ENCODE measurements around the gene VPREB3. TPM values are rescaled to one million over a fixed set of nuclear protein-coding genes. Genes with fewer than 3 reads are reported as not detected.
A peak's percentile ranks its signal among the peaks of the same experiment; 100 is the strongest.

Gene VPREB3
- total and polyA plus RNA-seq, 2 donors (not counting 1 experiment from before 2014, with no cell fraction given): 92.7 to 461 TPM

DNA sequence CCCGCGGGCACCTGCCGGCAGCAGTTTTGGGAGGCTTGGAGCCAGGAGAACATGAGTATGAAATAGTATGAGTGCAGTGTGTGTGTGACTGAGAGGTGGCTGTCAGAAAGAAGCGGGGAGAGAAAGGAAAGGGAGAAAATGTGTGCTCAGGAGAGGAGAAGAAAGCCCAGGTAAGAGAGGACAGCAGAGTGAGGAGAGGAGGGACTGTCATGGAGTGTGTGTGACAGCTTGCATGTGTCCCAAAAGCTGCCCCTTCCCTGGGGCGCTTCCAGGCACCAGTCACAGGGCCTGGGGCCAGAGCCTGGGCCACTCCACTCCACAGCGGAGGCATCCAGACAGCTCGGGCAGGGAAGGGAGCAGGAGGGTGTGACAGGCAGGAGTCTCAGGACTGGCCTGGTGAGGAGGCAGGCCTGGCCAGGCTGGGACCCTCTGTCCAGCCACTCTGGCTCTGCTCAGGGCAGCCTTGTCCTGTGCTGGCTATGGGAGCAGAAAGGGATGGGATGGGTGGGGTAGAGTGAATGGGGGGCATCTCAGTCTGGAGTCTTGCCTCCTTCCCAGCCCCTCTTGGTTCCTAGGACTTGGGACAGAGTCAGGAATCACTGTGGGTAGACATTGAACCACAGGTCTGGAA, 19.4 kb upstream of the VPREB3 start:
- no peaks in the 10 kb centered on the region for H3K9me3 Mint-ChIP-seq (ENCODE audit: insufficient read depth)
- H3K36me3 ChIP-seq (replicated peaks in 1 of 2; ENCODE audit: control extremely low read depth in 1 of 2, control insufficient read depth in 1 of 2, extremely low read depth in 1 of 2, insufficient read depth in 2 of 2, low read length in 1 of 2): no peaks in the 10 kb centered on the region
- H3K27me3 ChIP-seq (replicated peaks in 1 of 4; ENCODE audit: control extremely low read depth in 1 of 4, control insufficient read depth in 3 of 4, insufficient read depth in 4 of 4, low read length in 3 of 4): no peaks in the 10 kb centered on the region
- H3K4me1 Mint-ChIP-seq: peaks cover 34% of the 10 kb centered on the region
- peak overlapping the region; percentile 81 for H2AFZ ChIP-seq (ENCODE audit: insufficient read depth, low read depth, low read length, poor library complexity, severe bottlenecking)
- WGBS (ENCODE audit: insufficient coverage): 93% methylated on average over 5 of the region's 7 CpGs
- ATAC-seq (ENCODE audit: low read depth) (no peak), DNase-seq (no peak)
- no peaks in the 10 kb centered on the region for H3K27me3 Mint-ChIP-seq
- peak overlapping the region in 3 of 5 experiments; percentile 37 to 50 (median 48) for H3K4me3 ChIP-seq (ENCODE audit: control extremely low read depth in 1 of 5, extremely low read depth in 1 of 5, insufficient read depth in 1 of 5, low read depth in 2 of 5, low read length in 4 of 5)
- peaks cover 14% of the 10 kb centered on the region for H3K79me2 ChIP-seq (ENCODE audit: control insufficient read depth, insufficient read depth, low read length)
- H3K27ac ChIP-seq (ENCODE audit: low read length in 2 of 2): no peak overlapping the region
- ChIA-PET POLR2A (interaction anchor here (0.9 to 14.3 kb wide), 9 partner anchors 21 to 121 kb away, joined by 3 to 174 read pairs (median 5); partner anchors contain the start of genes DERL3, MIF, SLC2A11 and VPREB3), CTCF (interaction anchor here (0.9 to 12.8 kb wide), 12 partner anchors 16 to 84 kb away, joined by 3 to 188 read pairs (median 4); partner anchors contain the start of genes SLC2A11, VPREB3 and ZNF70)
- TF ChIP-seq, protein P1, sequence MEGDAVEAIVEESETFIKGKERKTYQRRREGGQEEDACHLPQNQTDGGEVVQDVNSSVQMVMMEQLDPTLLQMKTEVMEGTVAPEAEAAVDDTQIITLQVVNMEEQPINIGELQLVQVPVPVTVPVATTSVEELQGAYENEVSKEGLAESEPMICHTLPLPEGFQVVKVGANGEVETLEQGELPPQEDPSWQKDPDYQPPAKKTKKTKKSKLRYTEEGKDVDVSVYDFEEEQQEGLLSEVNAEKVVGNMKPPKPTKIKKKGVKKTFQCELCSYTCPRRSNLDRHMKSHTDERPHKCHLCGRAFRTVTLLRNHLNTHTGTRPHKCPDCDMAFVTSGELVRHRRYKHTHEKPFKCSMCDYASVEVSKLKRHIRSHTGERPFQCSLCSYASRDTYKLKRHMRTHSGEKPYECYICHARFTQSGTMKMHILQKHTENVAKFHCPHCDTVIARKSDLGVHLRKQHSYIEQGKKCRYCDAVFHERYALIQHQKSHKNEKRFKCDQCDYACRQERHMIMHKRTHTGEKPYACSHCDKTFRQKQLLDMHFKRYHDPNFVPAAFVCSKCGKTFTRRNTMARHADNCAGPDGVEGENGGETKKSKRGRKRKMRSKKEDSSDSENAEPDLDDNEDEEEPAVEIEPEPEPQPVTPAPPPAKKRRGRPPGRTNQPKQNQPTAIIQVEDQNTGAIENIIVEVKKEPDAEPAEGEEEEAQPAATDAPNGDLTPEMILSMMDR (IDR thresholded peaks at IDR 0.05): no peak
- no peak for TF ChIP-seq EZH2 (IDR thresholded peaks at IDR 0.05; ENCODE audit: borderline replicate concordance, insufficient read depth, low read depth, low read length, poor library complexity, severe bottlenecking)
- H3K27ac Mint-ChIP-seq: peak overlapping the region; percentile 54
- no peaks in the 10 kb centered on the region for H3K9me3 ChIP-seq (ENCODE audit: control extremely low read depth in 1 of 3, control insufficient read depth in 2 of 3, insufficient read depth in 1 of 3, low read length in 2 of 3)
- H3K4me1 ChIP-seq (ENCODE audit: control insufficient read depth in 2 of 2, insufficient read depth in 2 of 2, low read length in 2 of 2): peaks cover 35 to 48% of the 10 kb centered on the region in 2 donors
- H3K4me3 Mint-ChIP-seq: peak overlapping the region; percentile 92
- intact Hi-C loops (cut with micrococcal nuclease): no loop called here
- peak overlapping the region; percentile 95 for H3K4me2 ChIP-seq (replicated peaks; ENCODE audit: low read depth, low read length, poor library complexity, severe bottlenecking)
- peaks cover 7% of the 10 kb centered on the region for H4K20me1 ChIP-seq (ENCODE audit: control insufficient read depth, insufficient read depth, low read length, poor library complexity, severe bottlenecking)
- H3K9ac ChIP-seq (ENCODE audit: low read length): peak overlapping the region; percentile 65

Measured in B cell (primary cell).